Neural cell (in vitro differentiated cells): ENCODE data around the gene FGF1. TPM values are rescaled to one million over a fixed set of nuclear protein-coding genes. Genes with fewer than 3 reads are reported as not detected.

Source experiments
- H2AFZ ChIP-seq: fragments of 200-600, 300-800 bp; sonication (generic), shearing (Covaris generic); 2 replicates; pipeline ENCODE4 v1.6.0; 2014; ENCODE audit warnings: low read depth, mild to moderate bottlenecking, antibody characterized with exemption, low read length, moderate library complexity
- H3F3A ChIP-seq: fragments of 200-600 bp; shearing (Covaris generic); 2 replicates; pipeline ENCODE4 v1.6.1; 2016; ENCODE audit warnings: mild to moderate bottlenecking, moderate library complexity, mixed read lengths, antibody characterized with exemption, low read length; ENCODE audit not compliant: insufficient read depth, poor library complexity, severe bottlenecking
- H3K27ac ChIP-seq: fragments of 200-600, 300-800 bp; sonication (generic), shearing (Covaris generic); 2 replicates; pipeline ENCODE4 v1.5.1; 2014; ENCODE audit warnings: mild to moderate bottlenecking, low read length, moderate library complexity
- H3K27me3 ChIP-seq: fragments of 300-800, 200-600 bp; sonication (generic), shearing (Covaris generic); 2 replicates; pipeline ENCODE4 v1.6.0; 2014; ENCODE audit warnings: mild to moderate bottlenecking, low read depth, low read length, moderate library complexity; ENCODE audit not compliant: insufficient read depth
- H3K36me3 ChIP-seq: fragments of 300-800, 200-600 bp; sonication (generic), shearing (Covaris generic); 2 replicates; pipeline ENCODE4 v1.5.1; 2014; ENCODE audit warnings: mild to moderate bottlenecking, antibody characterized with exemption, low read length, moderate library complexity; ENCODE audit not compliant: insufficient read depth
- H3K4me2 ChIP-seq: fragments of 300-800, 200-600 bp; sonication (generic), shearing (Covaris generic); 2 replicates; pipeline ENCODE4 v1.6.0; 2014; ENCODE audit warnings: mild to moderate bottlenecking, low read length
- H3K4me3 ChIP-seq: fragments of 300-800, 200-600 bp; sonication (generic), shearing (Covaris generic); 2 replicates; pipeline ENCODE4 v1.5.1; 2014; ENCODE audit warnings: mild to moderate bottlenecking, low read length, moderate library complexity
- H3K79me2 ChIP-seq: fragments of 200-600 bp; shearing (Covaris generic); replicated peaks from 2 replicates; pipeline ENCODE4 v1.6.0; 2014; ENCODE audit warnings: mild to moderate bottlenecking, low read length, moderate library complexity; ENCODE audit not compliant: insufficient read depth
- H3K9ac ChIP-seq: fragments of 300-800, 200-600 bp; sonication (generic), shearing (Covaris generic); 2 replicates; pipeline ENCODE4 v1.6.1; 2016; ENCODE audit warnings: mild to moderate bottlenecking, low read length, mixed read lengths
- H3K9me2 ChIP-seq: fragments of 200-600 bp; shearing (Covaris generic); 2 replicates; pipeline ENCODE4 v1.6.1; 2016; ENCODE audit warnings: mild to moderate bottlenecking, low read length, mixed read lengths; ENCODE audit not compliant: insufficient read depth
- H3K9me3 ChIP-seq: fragments of 200-600, 300-800 bp; sonication (generic), shearing (Covaris generic); 2 replicates; pipeline ENCODE4 v1.6.1; 2016; ENCODE audit warnings: mild to moderate bottlenecking, mixed run types, low read length, moderate library complexity, mixed read lengths
- H4K20me1 ChIP-seq: fragments of 200-600 bp; shearing (Covaris generic); 2 replicates; pipeline ENCODE4 v1.6.1; 2016; ENCODE audit warnings: mild to moderate bottlenecking, mixed run types; ENCODE audit not compliant: insufficient read depth
- CTCF ChIP-seq: fragments of 450-650 bp; IDR thresholded peaks from 2 replicates; pipeline ENCODE4 v1.5.1; 2014; ENCODE audit warnings: antibody characterized with exemption, mild to moderate bottlenecking, moderate library complexity; ENCODE audit not compliant: poor library complexity, severe bottlenecking
- EP300 ChIP-seq: fragments of 450-650 bp; conservative IDR thresholded peaks from 2 replicates; pipeline ENCODE4 v1.6.1; 2014; ENCODE audit warnings: antibody characterized with exemption, mild to moderate bottlenecking, moderate library complexity; ENCODE audit not compliant: poor library complexity, severe bottlenecking
- EZH2 ChIP-seq: fragments of 200-600, 300-800 bp; shearing (Covaris generic), sonication (generic); IDR thresholded peaks from 2 replicates; pipeline ENCODE4 v1.6.1; 2014; ENCODE audit warnings: antibody characterized with exemption, low read length, borderline replicate concordance, mild to moderate bottlenecking; ENCODE audit not compliant: insufficient read depth, poor library complexity, severe bottlenecking
- MXI1 ChIP-seq: fragments of 450-650 bp; conservative IDR thresholded peaks from 2 replicates; pipeline ENCODE4 v1.6.1; 2014; ENCODE audit warnings: antibody characterized with exemption, mild to moderate bottlenecking; ENCODE audit not compliant: poor library complexity, severe bottlenecking
- POLR2AphosphoS5 ChIP-seq: IDR thresholded peaks from 2 replicates; pipeline ENCODE4 v1.6.1; 2012
- RAD21 ChIP-seq: fragments of 450-650 bp; conservative IDR thresholded peaks from 2 replicates; pipeline ENCODE4 v1.6.1; 2014; ENCODE audit warnings: antibody characterized with exemption, mild to moderate bottlenecking, moderate library complexity
- SMC3 ChIP-seq: fragments of 450-650 bp; conservative IDR thresholded peaks from 2 replicates; pipeline ENCODE4 v1.6.1; 2014; ENCODE audit warnings: antibody characterized with exemption, mild to moderate bottlenecking, moderate library complexity; ENCODE audit not compliant: poor library complexity
- TAF1 ChIP-seq: IDR thresholded peaks from 2 replicates; pipeline ENCODE4 v1.6.1; 2012; ENCODE audit warnings: low read depth
- polyA plus RNA-seq: library from polyadenylated mRNA; depleted of rRNA; stranded (reverse); fragments of >200 nt; gene quantifications from 2 replicates; pipeline ENCODE4 v1.2.3, GENCODE V29; 2014
- TF ChIP-seq, protein P1 (sequence below): IDR thresholded peaks from 2 replicates; pipeline ENCODE4 v1.6.1; 2012; ENCODE audit warnings: borderline replicate concordance

The FGF1 gene
- polyA plus RNA-seq, 1 donor from 2014 or later, result not detected

GRCh38 chr5:142643634-142644033, 42.3 kb downstream of the FGF1 start:
- H3K4me2 ChIP-seq, result no peak overlapping the region

DNA sequence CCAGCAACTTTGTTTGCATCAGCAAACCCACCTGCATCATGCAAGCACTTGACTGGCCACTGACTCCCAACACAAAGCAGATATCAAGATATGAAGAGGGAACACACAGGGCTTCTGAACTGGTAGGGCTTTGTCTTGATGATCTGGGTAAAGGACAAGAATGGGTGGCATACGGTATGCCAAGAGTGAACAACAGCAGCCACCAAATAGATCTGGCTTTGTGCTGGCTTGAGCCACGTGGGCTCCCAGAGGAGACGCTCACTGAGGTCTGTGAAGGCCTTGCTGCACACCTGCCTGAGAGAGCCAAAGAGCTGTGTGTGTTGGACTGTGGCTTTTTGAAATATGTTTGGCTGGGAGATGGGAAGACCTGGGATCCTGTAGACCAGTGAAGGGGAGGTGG, 43.5 kb downstream of the FGF1 start:
- no peaks in the 10 kb centered on the region for H3K36me3 ChIP-seq
- H3K9me3 ChIP-seq, result no peaks in the 10 kb centered on the region
- no peaks in the 10 kb centered on the region for H3K79me2 ChIP-seq
- no peak overlapping the region for H2AFZ ChIP-seq
- H3K27me3 ChIP-seq, result no peaks in the 10 kb centered on the region
- H3K9ac ChIP-seq, result no peak overlapping the region
- no peaks in the 10 kb centered on the region for H3F3A ChIP-seq
- no peaks in the 10 kb centered on the region for H3K9me2 ChIP-seq
- H3K4me3 ChIP-seq, result no peak overlapping the region
- TF ChIP-seq RAD21 (no peak), TAF1 (no peak), POLR2AphosphoS5 (no peak), EZH2 (no peak), SMC3 (no peak), MXI1 (no peak), EP300 (no peak), CTCF (no peak)
- TF ChIP-seq, protein P1, sequence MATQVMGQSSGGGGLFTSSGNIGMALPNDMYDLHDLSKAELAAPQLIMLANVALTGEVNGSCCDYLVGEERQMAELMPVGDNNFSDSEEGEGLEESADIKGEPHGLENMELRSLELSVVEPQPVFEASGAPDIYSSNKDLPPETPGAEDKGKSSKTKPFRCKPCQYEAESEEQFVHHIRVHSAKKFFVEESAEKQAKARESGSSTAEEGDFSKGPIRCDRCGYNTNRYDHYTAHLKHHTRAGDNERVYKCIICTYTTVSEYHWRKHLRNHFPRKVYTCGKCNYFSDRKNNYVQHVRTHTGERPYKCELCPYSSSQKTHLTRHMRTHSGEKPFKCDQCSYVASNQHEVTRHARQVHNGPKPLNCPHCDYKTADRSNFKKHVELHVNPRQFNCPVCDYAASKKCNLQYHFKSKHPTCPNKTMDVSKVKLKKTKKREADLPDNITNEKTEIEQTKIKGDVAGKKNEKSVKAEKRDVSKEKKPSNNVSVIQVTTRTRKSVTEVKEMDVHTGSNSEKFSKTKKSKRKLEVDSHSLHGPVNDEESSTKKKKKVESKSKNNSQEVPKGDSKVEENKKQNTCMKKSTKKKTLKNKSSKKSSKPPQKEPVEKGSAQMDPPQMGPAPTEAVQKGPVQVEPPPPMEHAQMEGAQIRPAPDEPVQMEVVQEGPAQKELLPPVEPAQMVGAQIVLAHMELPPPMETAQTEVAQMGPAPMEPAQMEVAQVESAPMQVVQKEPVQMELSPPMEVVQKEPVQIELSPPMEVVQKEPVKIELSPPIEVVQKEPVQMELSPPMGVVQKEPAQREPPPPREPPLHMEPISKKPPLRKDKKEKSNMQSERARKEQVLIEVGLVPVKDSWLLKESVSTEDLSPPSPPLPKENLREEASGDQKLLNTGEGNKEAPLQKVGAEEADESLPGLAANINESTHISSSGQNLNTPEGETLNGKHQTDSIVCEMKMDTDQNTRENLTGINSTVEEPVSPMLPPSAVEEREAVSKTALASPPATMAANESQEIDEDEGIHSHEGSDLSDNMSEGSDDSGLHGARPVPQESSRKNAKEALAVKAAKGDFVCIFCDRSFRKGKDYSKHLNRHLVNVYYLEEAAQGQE, result no peak
- H3K27ac ChIP-seq, result no peak overlapping the region
- no peak overlapping the region for H3K4me2 ChIP-seq
- H4K20me1 ChIP-seq, result no peaks in the 10 kb centered on the region

More at GRCh38 chr5:142643634-142644033, 42.3 kb downstream of the FGF1 start:
- Histone ChIP-seq H3K4me3 (no peak overlapping the region), H3K27ac (no peak overlapping the region), H2AFZ (no peak overlapping the region), H3F3A (no peaks in the 10 kb centered on the region), H3K9ac (no peak overlapping the region), H3K36me3 (no peaks in the 10 kb centered on the region), H3K9me2 (no peaks in the 10 kb centered on the region), H4K20me1 (no peaks in the 10 kb centered on the region), H3K9me3 (no peaks in the 10 kb centered on the region), H3K27me3 (no peaks in the 10 kb centered on the region), H3K79me2 (no peaks in the 10 kb centered on the region)
- TF ChIP-seq RAD21 (no peak), EZH2 (no peak), CTCF (no peak), SMC3 (no peak), MXI1 (no peak), POLR2AphosphoS5 (no peak), TAF1 (no peak), EP300 (no peak)
- TF ChIP-seq, protein P1, result no peak
